IMR-90 (cell line): ENCODE measurements around the gene ZNF268. TPM values are rescaled to one million over a fixed set of nuclear protein-coding genes. Genes with fewer than 3 reads are reported as not detected.

Source experiments
- ATAC-seq: fragments of 200-7000 bp; cut with Tn5 transposase; 2 replicates; pipeline ENCODE4 v1.9.1; 2020; ENCODE audit warnings: low read depth, mild to moderate bottlenecking, moderate library complexity
- BruUV-seq: library from RNA; stranded (reverse); fragments of 400-500 nt; replicated peaks from 2 replicates; lab custom pipeline; 2021; lab: Mats Ljungman, UMichigan
- CTCF ChIA-PET: fragments of 300-600 bp; formaldehyde crosslinking; extraction: SDS; loops from one replicate; lab custom pipeline; 2021; ENCODE audit warnings: antibody characterized with exemption; lab: Yijun Ruan, JAX
- POLR2A ChIA-PET: fragments of 300-600 bp; sonication (Branson Sonifier 250); formaldehyde crosslinking; loops from one replicate; lab custom pipeline; 2022; ENCODE audit warnings: antibody characterized with exemption; ENCODE audit not compliant: unreplicated experiment; lab: Charles Lee
- DNase-seq: peaks from one replicate; pipeline ENCODE4 v3.0.0; 2013
- H2AFZ ChIP-seq: replicated peaks from 2 replicates; pipeline ENCODE3; 2013; ENCODE audit warnings: low read length, mild to moderate bottlenecking; ENCODE audit not compliant: poor library complexity
- H2AK5ac ChIP-seq: 2 replicates; pipeline ENCODE4 v1.6.1; 2013; ENCODE audit warnings: low read depth, low read length, inconsistent platforms
- H2AK9ac ChIP-seq: replicated peaks from 2 replicates; pipeline ENCODE3; 2013; ENCODE audit warnings: mild to moderate bottlenecking, low read depth, low read length, moderate library complexity; ENCODE audit not compliant: poor library complexity
- H2BK120ac ChIP-seq: 2 replicates; pipeline ENCODE4 v1.6.1; 2013; ENCODE audit warnings: low read depth, low read length, inconsistent platforms
- H2BK15ac ChIP-seq: 3 replicates; pipeline ENCODE4 v1.6.1; 2013; ENCODE audit warnings: low read depth, low read length, inconsistent platforms
- H2BK20ac ChIP-seq: 2 replicates; pipeline ENCODE4 v1.6.1; 2013; ENCODE audit warnings: low read depth, mild to moderate bottlenecking, inconsistent platforms, low read length, moderate library complexity
- H2BK5ac ChIP-seq: 2 replicates; pipeline ENCODE4 v1.6.1; 2013; ENCODE audit warnings: mild to moderate bottlenecking, low read depth, low read length, inconsistent platforms; ENCODE audit not compliant: poor library complexity, severe bottlenecking
- H3K14ac ChIP-seq: replicated peaks from 2 replicates; pipeline ENCODE4 v1.6.1; 2013; ENCODE audit warnings: low read depth, low read length, inconsistent platforms
- H3K18ac ChIP-seq: 2 replicates; pipeline ENCODE4 v1.6.1; 2013; ENCODE audit warnings: low read depth, low read length, control low read depth
- H3K23ac ChIP-seq: 2 replicates; pipeline ENCODE4 v1.6.1; 2013; ENCODE audit warnings: low read depth, low read length, inconsistent platforms
- H3K27ac ChIP-seq: 2 replicates; pipeline ENCODE4 v1.5.1; 2013; ENCODE audit warnings: mild to moderate bottlenecking, control low read depth, low read length; ENCODE audit not compliant: insufficient read depth
- H3K27me3 ChIP-seq: 2 replicates; pipeline ENCODE4 v1.6.1; 2013; ENCODE audit warnings: low read length; ENCODE audit not compliant: control insufficient read depth, insufficient read depth
- H3K36me3 ChIP-seq: 2 replicates; pipeline ENCODE4 v1.6.1; 2013; ENCODE audit warnings: low read length, mixed read lengths; ENCODE audit not compliant: control insufficient read depth, insufficient read depth
- H3K4ac ChIP-seq: 2 replicates; pipeline ENCODE4 v1.6.1; 2013; ENCODE audit warnings: low read depth, low read length, inconsistent platforms
- H3K4me1 ChIP-seq: 2 replicates; pipeline ENCODE4 v1.6.1; 2013; ENCODE audit warnings: low read length, mixed read lengths; ENCODE audit not compliant: control insufficient read depth, insufficient read depth
- H3K4me2 ChIP-seq: 2 replicates; pipeline ENCODE4 v1.6.1; 2013; ENCODE audit warnings: low read depth, mild to moderate bottlenecking, control low read depth, low read length, moderate library complexity
- H3K4me3 ChIP-seq: 2 replicates; pipeline ENCODE4 v1.5.1; 2013; ENCODE audit warnings: low read depth, mild to moderate bottlenecking, control low read depth, low read length, moderate library complexity; ENCODE audit not compliant: insufficient read depth
- H3K56ac ChIP-seq: 2 replicates; pipeline ENCODE4 v1.6.1; 2013; ENCODE audit warnings: low read length, inconsistent platforms; ENCODE audit not compliant: insufficient read depth; ENCODE audit errors: extremely low read depth
- H3K79me1 ChIP-seq, 2 experiments: 2 replicates each; pipeline ENCODE4 v1.6.1; 2013; ENCODE audit warnings: low read length in 2 of 2, inconsistent platforms in 1 of 2, low read depth in 1 of 2
- H3K9ac ChIP-seq: 2 replicates; pipeline ENCODE4 v1.6.1; 2013; ENCODE audit warnings: low read depth, low read length, control low read depth
- H3K9me1 ChIP-seq: 2 replicates; pipeline ENCODE4 v1.6.1; 2013; ENCODE audit warnings: low read length, inconsistent platforms; ENCODE audit not compliant: insufficient read depth
- H3K9me3 ChIP-seq: 2 replicates; pipeline ENCODE4 v1.6.1; 2013; ENCODE audit warnings: low read length; ENCODE audit not compliant: control insufficient read depth, insufficient read depth
- H4K20me1 ChIP-seq: 2 replicates; pipeline ENCODE4 v1.6.1; 2013; ENCODE audit warnings: low read length, inconsistent platforms; ENCODE audit not compliant: insufficient read depth
- H4K5ac ChIP-seq: 2 replicates; pipeline ENCODE4 v1.6.1; 2013; ENCODE audit warnings: mild to moderate bottlenecking, low read depth, low read length, control low read depth
- H4K8ac ChIP-seq, 2 experiments: 2 replicates each; pipeline ENCODE4 v1.6.1; 2013; ENCODE audit warnings: low read depth in 2 of 2, low read length in 2 of 2, control low read depth in 1 of 2, inconsistent platforms in 1 of 2
- H4K91ac ChIP-seq: 2 replicates; pipeline ENCODE4 v1.6.1; 2013; ENCODE audit warnings: low read depth, low read length, inconsistent platforms; ENCODE audit not compliant: insufficient read depth
- CHD1 ChIP-seq: IDR thresholded peaks from 2 replicates; pipeline ENCODE4 v1.6.1; 2012; ENCODE audit warnings: low read depth, low read length, improper control_type of control experiment
- MAFK ChIP-seq: IDR thresholded peaks from 2 replicates; pipeline ENCODE4 v1.6.1; 2012; ENCODE audit warnings: low read depth, low read length, improper control_type of control experiment
- POLR2A ChIP-seq: IDR thresholded peaks from 2 replicates; pipeline ENCODE4 v1.6.1; 2012; ENCODE audit warnings: mild to moderate bottlenecking, low read depth, low read length
- RCOR1 ChIP-seq: IDR thresholded peaks from 2 replicates; pipeline ENCODE4 v1.6.1; 2012; ENCODE audit warnings: mild to moderate bottlenecking, low read length, improper control_type of control experiment; ENCODE audit not compliant: insufficient replicate concordance
- RFX5 ChIP-seq: IDR thresholded peaks from 2 replicates; pipeline ENCODE4 v1.8.0; 2012; ENCODE audit warnings: low read depth, mild to moderate bottlenecking, low read length, moderate library complexity
- SMC3 ChIP-seq: fragments of 150-350 bp; IDR thresholded peaks from 2 replicates; pipeline ENCODE4 v1.6.1; 2016; ENCODE audit warnings: low read depth, mild to moderate bottlenecking, antibody characterized with exemption, low read length, moderate library complexity
- WGBS, 2 experiments: methylation state at CpG; one replicate each; pipeline versions ENCODE4 v1.1.5 to v1.1.7; 2013; ENCODE audit warnings: missing lambda C conversion rate in 2 of 2; ENCODE audit not compliant: insufficient read length in 1 of 2; ENCODE audit errors: extremely low coverage in 2 of 2; 5-methylcytosine and 5-hydroxymethylcytosine counted together
- dilution Hi-C: fragments of 300-500 bp; cut with HindIII; formaldehyde crosslinking; loops from one replicate; pipeline ENCODE4 v1.14.3; 2018; ENCODE audit warnings: low sequenced_read_pairs; ENCODE audit not compliant: unreplicated experiment
- in situ Hi-C: fragments of 300-500 bp; cut with MboI; formaldehyde crosslinking; loops from 3 replicates; pipeline ENCODE4 v1.14.3; 2019; ENCODE audit warnings: low sequenced_read_pairs, inconsistent platforms, mixed read lengths
- intact Hi-C: fragments of 100-400 bp; cut with micrococcal nuclease; formaldehyde crosslinking; loops from 2 replicates; pipeline ENCODE4 v1.10.0; 2022
- polyA plus RNA-seq, 3 experiments: library from polyadenylated mRNA; depleted of rRNA; stranded (reverse); fragments of >200 nt; gene quantifications; 2 replicates each; pipeline ENCODE4 v1.2.3, GENCODE V29; 2012; ENCODE audit warnings: low replicate concordance in 1 of 3
- total RNA-seq: library from RNA; depleted of rRNA; stranded (reverse); fragments of >200 nt; gene quantifications from 2 replicates; pipeline ENCODE4 v1.2.3, GENCODE V29; 2012

Gene ZNF268
- total and polyA plus RNA-seq, 2 of the 4 experiments (the other 2 are of a cell fraction): 6.7 to 54.5 TPM

GRCh38 chr12:133227281-133227852 lies 46.1 kb downstream of the ZNF268 start:
- in situ Hi-C loops (no loop called here), intact Hi-C loops (no loop called here), dilution Hi-C loops (no loop called here)
- Histone ChIP-seq H3K18ac (no peak overlapping the region), H3K4ac (no peak overlapping the region), H2AK9ac (no peak overlapping the region), H3K4me2 (no peak overlapping the region), H3K36me3 (no peaks in the 10 kb centered on the region), H4K91ac (no peak overlapping the region), H3K9ac (no peak overlapping the region), H3K9me1 (no peaks in the 10 kb centered on the region), H2BK15ac (no peak overlapping the region), H3K9me3 (peaks cover 65% of the 10 kb centered on the region), H2BK120ac (no peak overlapping the region), H3K56ac (no peak overlapping the region), H3K4me1 (no peaks in the 10 kb centered on the region), H2BK5ac (no peak overlapping the region), H3K27ac (no peak overlapping the region), H4K8ac (no peak overlapping the region), H4K20me1 (no peaks in the 10 kb centered on the region), H3K23ac (no peak overlapping the region), H2AK5ac (no peak overlapping the region), H3K4me3 (no peak overlapping the region), H2AFZ (no peak overlapping the region), H3K27me3 (no peaks in the 10 kb centered on the region), H2BK20ac (no peak overlapping the region), H4K5ac (no peak overlapping the region), H3K79me1 (no peaks in the 10 kb centered on the region), H3K14ac (no peak overlapping the region)
- WGBS, 2 experiments: 42% methylated on average over 4 of the region's 7 CpGs; no CpG with 5 or more reads in 1 of the 2 experiments
- POLR2A ChIA-PET: no interaction called here
- TF ChIP-seq MAFK (no peak), CHD1 (no peak), SMC3 (no peak), RFX5 (no peak), RCOR1 (no peak), POLR2A (no peak)
- ATAC-seq: no peak
- no TSS peak for BruUV-seq
- DNase-seq: no peak
- CTCF ChIA-PET: no interaction called here
